WTC11 (cell line): ENCODE results near the gene RRAD.

ENCODE experiments used
- CREB1 ChIP-seq: sonication (generic); formaldehyde crosslinking; IDR thresholded peaks from 2 replicates; pipeline ENCODE4 v1.8.0; 2023; ENCODE audit warnings: mild to moderate bottlenecking, missing genetic modification reagents
- MAX ChIP-seq: sonication (generic); formaldehyde crosslinking; IDR thresholded peaks from 2 replicates; pipeline ENCODE4 v1.8.0; 2022; ENCODE audit warnings: mild to moderate bottlenecking, missing genetic modification reagents
- TEAD4 ChIP-seq: sonication (generic); formaldehyde crosslinking; IDR thresholded peaks from 2 replicates; pipeline ENCODE4 v1.8.0; 2022; ENCODE audit warnings: mild to moderate bottlenecking, missing genetic modification reagents
- TF ChIP-seq, protein P1 (sequence below): fragments of 200-600 bp; IDR thresholded peaks from 2 replicates; pipeline ENCODE4 v1.8.0; 2022; ENCODE audit warnings: antibody characterized with exemption

- TF ChIP-seq, protein P1, sequence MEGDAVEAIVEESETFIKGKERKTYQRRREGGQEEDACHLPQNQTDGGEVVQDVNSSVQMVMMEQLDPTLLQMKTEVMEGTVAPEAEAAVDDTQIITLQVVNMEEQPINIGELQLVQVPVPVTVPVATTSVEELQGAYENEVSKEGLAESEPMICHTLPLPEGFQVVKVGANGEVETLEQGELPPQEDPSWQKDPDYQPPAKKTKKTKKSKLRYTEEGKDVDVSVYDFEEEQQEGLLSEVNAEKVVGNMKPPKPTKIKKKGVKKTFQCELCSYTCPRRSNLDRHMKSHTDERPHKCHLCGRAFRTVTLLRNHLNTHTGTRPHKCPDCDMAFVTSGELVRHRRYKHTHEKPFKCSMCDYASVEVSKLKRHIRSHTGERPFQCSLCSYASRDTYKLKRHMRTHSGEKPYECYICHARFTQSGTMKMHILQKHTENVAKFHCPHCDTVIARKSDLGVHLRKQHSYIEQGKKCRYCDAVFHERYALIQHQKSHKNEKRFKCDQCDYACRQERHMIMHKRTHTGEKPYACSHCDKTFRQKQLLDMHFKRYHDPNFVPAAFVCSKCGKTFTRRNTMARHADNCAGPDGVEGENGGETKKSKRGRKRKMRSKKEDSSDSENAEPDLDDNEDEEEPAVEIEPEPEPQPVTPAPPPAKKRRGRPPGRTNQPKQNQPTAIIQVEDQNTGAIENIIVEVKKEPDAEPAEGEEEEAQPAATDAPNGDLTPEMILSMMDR = no peak
- no peak for TF ChIP-seq TEAD4 (CRISPR knock-in tag)
- TF ChIP-seq CREB1 (CRISPR knock-in tag) = no peak
- no peak for TF ChIP-seq MAX (CRISPR knock-in tag)
Observed at GRCh38 chr16:66904846-66905632, 20.3 kb downstream of the RRAD start.
